ENCODE measurements around the gene ZDHHC11B.
"Not testable (repeated sequence)": the region's sequence is repeated elsewhere in the genome, so short reads cannot be mapped to it uniquely, and the experiment has no call there.

ZDHHC11B gene

GRCh38 chr5:686172-686523, 98.4 kb downstream of the ZDHHC11B start:
- DNase-seq (ENCODE audit: low read depth, low spot score) = not testable (repeated sequence)

- no peak for DNase-seq (ENCODE audit: low read depth, low spot score)
Measured at GRCh38 chr5:685262-686171, 99.0 kb downstream of the ZDHHC11B start.

- DNase-seq (ENCODE audit: low read depth, low spot score) = no peak
Measured at GRCh38 chr5:684751-685216, 99.7 kb downstream of the ZDHHC11B start.

GRCh38 chr5:683551-684481, 100.7 kb downstream of the ZDHHC11B start:
- no peak for DNase-seq (ENCODE audit: low read depth, low spot score)

GRCh38 chr5:682651-683358, 101.7 kb downstream of the ZDHHC11B start:
- not testable (repeated sequence) for DNase-seq (ENCODE audit: low read depth, low spot score)

- DNase-seq (ENCODE audit: low read depth, low spot score) = not testable (repeated sequence)
Measured at GRCh38 chr5:682216-682615, 102.3 kb downstream of the ZDHHC11B start.

- DNase-seq (ENCODE audit: low read depth, low spot score) = not testable (repeated sequence)
Measured at GRCh38 chr5:681317-682191, 103.0 kb downstream of the ZDHHC11B start.

- DNase-seq (ENCODE audit: low read depth, low spot score) = not testable (repeated sequence)
Measured at GRCh38 chr5:680836-681235, 103.7 kb downstream of the ZDHHC11B start.

- DNase-seq (ENCODE audit: low read depth, low spot score) = not testable (repeated sequence)
Measured at GRCh38 chr5:680118-680795, 104.3 kb downstream of the ZDHHC11B start.

GRCh38 chr5:679166-679895, 105.2 kb downstream of the ZDHHC11B start:
- not testable (repeated sequence) for DNase-seq (ENCODE audit: low read depth, low spot score)

GRCh38 chr5:678521-678920, 106.0 kb downstream of the ZDHHC11B start:
- DNase-seq (ENCODE audit: low read depth, low spot score) = not testable (repeated sequence)

GRCh38 chr5:677131-678101, 107.1 kb downstream of the ZDHHC11B start:
- no peak for DNase-seq (ENCODE audit: low read depth, low spot score)

- no peak for DNase-seq (ENCODE audit: low read depth, low spot score)
Measured at GRCh38 chr5:676699-677076, 107.8 kb downstream of the ZDHHC11B start.

GRCh38 chr5:675871-676698, 108.4 kb downstream of the ZDHHC11B start:
- no peak for DNase-seq (ENCODE audit: low read depth, low spot score)

- no peak for DNase-seq (ENCODE audit: low read depth, low spot score)
Measured at GRCh38 chr5:675111-675870, 109.2 kb downstream of the ZDHHC11B start.

- DNase-seq (ENCODE audit: low read depth, low spot score) = no peak
Measured at GRCh38 chr5:674630-675011, 109.9 kb downstream of the ZDHHC11B start.

All from smooth muscle cell of the brain vasculature (primary cell).